HG03175 (cell line): Measurements from ENCODE around the gene EFCAB6.

Experiments used
- ATAC-seq: cut with Tn5 transposase; IDR thresholded peaks from one replicate; pipeline ENCODE4 v1.9.1; 2021; ENCODE audit warnings: mild to moderate bottlenecking, moderate library complexity; ENCODE audit not compliant: unreplicated experiment

The EFCAB6 gene

DNA sequence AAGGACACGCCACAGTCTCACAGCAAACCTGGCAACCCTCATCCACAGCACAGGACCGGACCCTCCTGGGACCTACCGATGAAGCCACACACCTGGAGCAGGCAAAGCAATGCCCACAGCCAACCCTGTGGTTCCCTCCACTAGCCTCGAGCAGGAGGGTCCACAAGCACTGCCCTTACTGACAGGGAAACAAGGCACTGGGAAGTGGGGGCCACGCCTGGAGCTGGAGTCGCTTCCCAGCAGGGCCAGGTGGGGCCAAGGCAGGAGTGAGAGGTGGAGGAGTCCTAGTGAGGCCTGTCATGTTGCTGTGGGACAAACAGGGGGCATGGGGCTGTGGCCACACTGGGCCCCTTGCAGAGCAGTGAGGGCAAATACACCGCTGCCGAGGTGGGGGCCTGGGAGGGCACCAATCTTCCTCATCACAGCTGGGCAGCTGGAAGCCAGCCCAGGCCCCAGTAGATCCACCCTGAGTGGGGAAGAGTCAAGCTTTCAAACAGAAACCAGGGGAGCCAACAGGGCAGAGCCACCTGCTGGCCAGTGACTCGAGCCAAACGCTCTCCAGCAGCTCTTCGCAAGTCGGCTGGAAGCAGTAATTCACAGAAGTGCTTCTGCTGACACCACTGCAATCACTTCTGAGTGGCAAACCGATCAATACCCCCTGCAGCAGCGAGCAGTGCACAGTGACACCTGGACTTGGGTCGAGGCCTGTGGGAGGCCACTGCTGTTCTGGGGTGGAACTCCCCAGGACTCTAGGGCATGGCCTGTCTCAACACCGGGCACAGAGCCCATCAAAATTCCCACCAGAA lies 36.5 kb upstream of the EFCAB6 start:
- ATAC-seq: no peak

DNA sequence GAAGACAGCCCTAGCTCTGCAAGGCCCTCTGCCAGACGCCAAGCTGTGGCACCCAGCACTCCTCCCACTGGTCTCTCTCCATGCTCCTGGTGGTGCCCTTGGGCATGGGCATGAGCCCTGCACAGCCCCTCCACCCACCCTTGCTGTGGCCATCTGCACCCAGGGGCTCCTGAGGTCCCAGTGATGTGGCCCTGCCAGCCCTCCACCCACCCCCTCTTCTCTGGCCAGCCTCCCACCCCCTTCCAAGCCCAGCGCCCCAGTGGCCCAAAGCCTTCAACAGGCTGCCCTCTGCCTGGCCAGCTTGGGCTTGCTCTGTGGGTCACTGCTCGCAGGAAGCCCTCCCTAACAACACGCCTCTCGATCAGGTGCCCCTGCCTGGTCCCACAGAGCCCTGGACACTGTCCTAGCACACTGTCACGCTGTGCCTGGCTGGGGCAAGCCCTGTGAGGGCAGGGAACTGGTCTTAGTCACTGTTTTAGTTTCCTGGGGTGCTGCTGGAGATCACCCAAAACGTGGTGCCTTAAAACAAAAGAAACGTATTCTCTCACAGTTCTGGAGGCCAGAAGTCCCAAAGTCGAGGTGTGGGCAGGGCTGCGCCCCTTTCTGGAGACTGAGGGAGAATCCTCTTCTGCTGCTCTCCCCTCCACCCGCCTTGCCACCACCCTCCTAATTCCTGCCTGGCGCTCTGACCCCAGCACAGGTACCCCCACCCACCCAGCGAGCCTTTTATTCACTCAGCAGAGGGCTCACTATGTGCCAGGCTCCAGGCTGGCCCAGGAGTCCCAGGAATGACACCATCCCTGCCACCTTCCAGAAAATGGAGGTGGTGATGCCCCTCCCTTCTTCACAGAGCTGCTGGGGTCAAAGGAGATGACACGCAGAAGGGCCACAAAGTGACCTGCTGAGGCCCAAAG lies 35.5 kb upstream of the EFCAB6 start:
- no peak for ATAC-seq

DNA sequence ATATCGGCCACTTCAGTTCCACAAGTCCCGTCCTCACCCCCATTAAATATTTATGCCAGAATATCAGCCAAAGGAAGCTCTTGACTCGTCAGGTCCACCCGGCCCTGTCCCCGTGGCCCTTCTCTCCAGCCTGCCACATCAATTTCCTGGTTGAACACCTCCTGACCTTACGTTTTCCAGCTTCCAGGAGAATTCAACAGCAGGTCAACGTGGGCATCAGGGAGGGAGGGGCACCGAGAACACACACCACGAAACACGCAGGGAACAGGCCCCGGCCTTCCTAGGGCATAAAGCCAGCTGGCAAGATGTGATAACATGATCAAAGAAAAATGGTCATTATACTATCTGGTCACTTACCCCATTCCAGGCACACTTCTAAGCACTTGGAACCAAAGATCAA lies 34.9 kb upstream of the EFCAB6 start:
- ATAC-seq: no peak

DNA sequence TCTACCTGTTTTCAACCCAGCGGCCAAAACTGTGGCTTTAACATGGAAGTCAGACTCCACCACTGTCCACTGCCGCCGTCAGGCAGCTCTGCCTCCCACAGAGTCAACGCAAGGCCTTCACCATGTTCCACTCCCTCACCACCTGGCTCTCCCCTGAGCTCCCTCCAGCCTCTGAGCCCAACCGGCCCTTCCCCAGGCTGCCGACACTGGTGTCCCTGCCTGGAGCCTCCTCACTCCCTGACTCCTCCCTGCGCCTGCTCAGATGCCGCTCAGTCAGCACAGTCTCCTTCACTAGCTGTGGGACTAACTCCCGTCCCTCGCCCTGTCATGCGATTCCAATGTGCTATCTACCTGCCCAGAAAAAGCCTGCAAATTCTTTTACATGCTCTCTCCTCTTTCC lies 33.9 kb upstream of the EFCAB6 start:
- ATAC-seq: no peak

DNA sequence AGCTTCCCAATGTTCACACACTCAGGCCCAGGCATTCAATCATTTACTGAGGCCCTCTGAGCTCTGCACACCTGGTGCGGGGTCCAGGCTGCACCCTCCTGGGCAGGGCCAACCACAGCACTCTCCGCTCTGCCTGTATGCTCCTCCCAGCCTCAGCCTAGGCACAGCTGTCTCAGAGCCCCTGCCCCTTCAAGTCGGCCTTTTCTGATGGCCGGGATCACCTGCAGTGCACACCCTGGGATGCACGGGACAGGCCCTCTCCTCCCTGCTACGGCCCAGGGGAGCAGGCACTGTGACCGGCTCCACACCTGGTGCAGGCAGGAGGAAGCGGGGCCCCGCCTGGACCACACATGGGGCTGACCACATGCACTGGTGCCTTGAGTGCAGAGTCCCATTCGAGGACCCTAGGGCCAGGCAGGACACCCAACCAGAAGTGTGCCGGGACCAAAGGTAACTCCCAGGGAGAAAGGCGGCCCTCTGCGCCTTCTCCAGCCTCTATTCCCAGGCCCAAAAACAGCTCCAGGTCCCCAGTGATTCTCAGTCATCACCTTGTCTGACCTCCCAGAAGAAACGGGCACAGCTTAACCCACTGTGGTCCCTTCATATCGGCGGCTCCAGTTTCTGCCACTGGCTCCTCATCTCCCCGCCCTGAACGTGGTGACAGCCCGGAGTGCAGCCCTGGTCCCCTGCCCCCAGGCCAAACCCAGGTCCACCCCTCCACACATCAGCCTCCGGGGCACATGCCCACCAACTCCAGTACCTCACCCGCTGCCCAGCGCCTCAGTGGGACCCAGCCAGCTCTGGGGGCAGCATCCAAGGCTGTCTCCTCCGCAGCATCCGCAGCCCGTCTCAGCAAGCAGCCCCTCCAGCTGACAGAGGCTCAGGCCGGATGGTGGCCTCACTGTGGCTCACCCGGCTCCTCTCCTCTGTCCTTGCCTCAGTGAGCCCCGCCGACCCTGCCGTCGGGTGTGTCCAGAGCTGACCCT lies 32.7 kb upstream of the EFCAB6 start:
- ATAC-seq: no peak

DNA sequence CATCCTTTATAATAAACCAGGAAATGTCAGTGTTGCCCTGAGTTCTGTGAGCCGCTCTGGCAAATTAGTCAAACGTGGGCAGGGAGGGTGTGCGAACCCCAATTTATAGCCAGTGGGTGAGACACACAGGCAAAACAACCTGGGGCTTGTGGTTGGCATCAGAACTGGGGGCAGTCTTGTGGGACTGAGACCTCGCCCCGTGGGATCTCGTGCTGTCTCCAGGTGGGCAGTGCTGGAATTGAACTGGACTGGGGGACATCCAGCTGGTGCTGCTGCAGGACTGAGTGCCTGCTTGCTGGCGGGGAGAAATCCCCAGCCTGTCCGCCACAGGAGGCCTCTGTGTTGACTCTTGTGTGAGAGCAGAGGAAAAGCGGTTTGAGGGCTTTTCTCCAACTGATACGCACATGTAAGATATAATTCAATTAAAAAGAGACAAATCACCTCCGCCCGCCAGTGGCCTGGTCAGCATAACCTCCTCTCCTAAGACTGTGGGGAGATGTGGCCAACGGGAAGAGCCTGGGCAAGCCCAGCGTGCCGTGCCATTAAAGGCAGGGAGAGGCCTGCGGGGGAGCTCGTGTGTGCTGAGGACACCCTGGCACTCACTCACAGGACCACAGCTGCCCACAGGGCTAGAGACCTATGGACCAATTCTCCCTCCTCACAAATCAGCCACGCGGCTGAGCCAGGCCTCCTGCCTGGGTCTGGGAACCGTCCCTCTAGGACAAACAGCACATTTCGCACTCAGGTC lies 31.9 kb upstream of the EFCAB6 start:
- ATAC-seq: no peak

DNA sequence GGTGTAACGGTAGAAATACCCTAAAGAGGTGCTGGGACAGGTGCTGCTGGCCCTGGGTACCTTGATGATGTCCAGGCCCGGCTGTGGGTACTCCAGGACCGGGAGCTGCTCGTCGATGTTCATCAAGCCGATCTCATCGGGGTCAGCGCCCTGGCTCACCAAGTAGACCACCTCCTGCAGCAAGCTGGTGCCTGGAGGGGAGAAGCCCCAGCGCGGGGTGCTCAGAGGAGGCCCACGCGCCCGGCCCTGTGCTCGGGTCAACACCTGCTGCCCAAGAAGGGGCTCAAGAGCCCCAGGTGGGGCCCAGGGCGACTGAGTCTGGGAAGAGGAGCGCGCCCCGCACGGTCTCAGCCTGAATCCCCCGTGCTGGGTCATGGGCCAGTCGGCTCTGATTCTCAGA lies 29.6 kb upstream of the EFCAB6 start:
- no peak for ATAC-seq

DNA sequence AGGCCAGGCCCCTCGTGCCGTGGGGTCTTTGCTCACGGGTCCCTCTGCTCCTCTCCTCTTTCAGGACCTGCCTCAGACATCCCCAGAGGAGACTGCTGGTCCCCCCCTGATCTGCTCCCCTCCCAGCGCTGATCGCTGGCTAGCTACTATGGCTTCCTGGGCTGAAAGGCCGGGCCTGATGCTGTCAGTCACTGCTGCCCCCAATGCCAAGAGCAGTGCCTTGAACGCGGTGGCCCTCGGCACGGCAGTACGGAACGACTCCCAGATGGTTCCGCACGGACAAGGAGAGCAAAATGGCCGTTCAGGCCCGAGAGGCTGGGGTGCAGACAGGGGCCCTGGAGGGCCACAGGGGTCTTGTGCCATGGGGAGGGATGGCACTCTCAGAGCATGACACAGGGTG lies 28.7 kb upstream of the EFCAB6 start:
- no peak for ATAC-seq

DNA sequence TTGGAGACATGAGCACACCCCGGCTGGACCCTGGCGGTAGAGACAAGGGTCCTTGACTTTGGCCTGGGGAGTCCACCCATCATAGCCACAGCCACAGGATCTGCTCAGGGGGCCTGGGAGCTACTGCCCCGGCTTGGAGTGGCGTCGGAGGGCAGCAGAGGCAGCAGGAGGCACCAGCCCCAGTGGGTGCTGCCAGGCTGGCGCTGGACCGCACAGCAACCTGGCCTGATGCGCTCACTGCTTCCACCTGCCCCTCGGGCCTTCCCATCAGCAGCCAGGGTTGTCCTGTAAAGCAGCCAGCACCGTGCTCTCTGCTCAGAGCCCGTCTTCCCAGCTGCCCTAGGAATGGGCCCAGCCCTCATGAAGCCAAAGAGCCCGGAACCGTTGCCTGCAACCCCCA lies 28.3 kb upstream of the EFCAB6 start:
- no peak for ATAC-seq

DNA sequence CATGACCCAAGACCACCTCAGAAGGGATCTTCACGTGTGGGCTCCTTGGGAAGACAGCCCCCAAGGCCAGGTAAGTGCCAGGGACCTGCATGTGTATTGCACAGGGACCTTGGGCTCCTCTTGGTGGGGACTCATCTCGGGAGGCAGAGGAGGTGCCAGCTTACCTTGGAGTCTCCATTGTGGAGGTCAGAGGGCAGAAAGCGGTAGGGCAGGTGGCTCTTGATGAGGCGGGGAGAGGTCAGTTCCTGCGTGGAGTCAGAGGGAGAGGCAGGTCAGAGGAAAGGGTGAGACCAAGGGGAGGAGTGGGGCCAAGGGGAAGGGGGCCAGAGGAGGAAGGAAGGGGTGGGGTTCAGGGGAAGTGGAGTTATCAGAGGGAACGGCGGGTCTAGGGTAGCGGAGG lies 27.7 kb upstream of the EFCAB6 start:
- no peak for ATAC-seq

DNA sequence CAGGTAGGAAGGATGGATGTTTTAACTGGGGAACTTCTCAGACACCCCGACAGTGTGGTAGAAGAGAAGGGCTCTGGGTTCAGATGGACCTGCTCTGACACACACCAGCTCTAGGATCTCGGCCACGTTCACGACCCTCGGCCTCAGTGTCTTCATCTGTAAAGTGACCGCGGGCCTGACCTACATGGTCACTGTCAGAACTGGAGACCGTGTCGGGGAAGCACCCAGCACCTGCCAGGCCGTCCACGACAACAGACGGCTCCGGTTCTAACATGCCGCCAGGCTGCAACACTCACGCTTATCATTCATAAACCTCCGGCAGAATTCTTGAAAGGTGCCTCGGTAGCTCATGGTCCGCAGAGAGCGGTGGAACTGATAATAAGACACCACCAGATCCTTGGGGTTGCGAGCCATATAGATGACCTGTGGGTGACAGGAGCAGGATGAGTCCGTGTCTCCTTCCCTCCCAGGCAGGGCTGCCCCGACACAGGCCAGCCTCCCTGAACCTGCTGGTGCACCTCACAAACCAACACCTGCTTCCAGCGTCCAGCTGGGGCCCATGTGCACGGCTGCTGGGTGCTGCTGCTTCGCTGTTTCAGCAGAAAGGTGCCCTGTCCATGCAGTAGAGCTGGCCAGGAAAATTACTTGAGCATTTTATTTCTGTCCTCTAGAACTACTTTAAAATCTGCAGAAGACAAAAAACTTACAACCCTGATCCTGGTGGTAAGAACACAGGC lies 26.6 kb upstream of the EFCAB6 start:
- ATAC-seq: no peak

DNA sequence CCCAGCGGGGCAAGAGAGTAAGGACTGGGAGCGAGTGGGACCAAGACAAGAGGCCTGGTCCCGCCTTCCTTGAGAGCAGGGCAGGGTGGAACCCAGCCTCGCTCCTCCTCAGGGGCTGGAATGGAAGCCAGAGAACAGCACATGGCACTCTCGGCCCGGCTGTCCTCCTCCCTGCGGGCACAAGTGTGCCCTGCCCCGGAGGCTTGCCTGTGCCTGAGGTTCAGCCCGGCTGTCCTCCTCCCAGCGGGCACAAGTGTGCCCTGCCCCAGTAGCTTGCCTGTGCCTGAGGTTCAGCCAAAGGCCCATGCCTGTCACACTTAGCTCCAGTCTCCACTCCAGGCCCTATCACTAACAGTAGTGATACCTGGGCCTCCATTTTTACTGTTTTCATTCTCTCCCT lies 26.1 kb upstream of the EFCAB6 start:
- no peak for ATAC-seq

DNA sequence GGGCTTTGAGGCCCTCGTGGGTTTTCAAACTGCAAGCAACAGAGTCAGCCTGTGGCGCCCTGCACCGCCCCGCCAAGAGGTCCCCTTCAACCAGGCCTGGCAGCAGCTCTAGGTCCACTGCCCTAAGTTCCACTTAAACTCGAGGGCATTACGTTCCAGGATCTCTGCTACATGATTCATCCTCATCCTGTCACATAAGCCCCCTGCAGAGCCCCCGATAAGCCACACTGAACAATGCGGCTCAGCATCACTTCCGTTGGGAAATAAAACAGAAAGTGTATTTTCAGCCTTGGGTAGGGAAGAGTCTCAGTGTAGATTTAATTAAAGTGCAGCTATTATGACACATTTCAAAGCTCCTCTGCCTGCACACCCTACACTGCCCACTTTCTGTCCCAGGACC lies 25.6 kb upstream of the EFCAB6 start:
- ATAC-seq: no peak

DNA sequence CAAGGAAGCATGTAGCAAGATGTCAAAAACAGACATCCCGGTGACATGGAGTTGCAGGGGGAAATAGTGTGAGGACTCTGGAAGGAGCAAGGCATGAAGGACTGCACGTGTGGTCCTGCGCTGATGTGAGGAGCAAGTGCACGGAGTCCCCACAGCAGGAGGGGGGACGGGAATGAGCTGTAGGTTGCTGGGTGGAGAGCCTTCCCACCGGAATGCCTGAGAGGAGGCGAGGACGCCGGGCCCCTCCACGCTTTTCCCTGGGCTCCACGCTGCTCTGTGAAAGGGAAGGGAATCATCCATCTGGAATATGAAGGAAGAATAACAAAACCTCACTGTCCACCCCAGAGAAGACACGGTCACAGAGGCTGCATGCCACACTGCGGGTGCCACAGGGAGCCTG lies 23.6 kb upstream of the EFCAB6 start:
- no peak for ATAC-seq

DNA sequence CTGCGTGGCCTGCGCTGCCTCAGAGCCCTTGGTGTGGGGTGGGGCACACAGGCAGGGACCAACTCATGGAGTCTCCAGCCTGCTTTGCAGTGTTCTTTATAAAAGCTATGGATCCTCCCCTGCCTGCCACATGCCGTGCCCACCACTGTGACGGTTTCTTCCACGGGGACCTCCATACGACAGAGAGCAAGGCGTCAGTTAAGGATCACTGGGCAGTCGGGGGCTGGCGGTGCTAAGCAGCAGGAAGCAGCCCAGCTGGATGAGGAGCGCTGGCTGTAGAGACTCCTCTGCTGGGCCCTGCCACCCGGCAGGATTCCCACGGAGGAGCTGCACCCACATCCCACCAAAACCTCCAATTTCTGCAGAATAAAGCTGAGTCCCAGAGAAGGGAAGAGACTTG lies 23.1 kb upstream of the EFCAB6 start:
- ATAC-seq: no peak

DNA sequence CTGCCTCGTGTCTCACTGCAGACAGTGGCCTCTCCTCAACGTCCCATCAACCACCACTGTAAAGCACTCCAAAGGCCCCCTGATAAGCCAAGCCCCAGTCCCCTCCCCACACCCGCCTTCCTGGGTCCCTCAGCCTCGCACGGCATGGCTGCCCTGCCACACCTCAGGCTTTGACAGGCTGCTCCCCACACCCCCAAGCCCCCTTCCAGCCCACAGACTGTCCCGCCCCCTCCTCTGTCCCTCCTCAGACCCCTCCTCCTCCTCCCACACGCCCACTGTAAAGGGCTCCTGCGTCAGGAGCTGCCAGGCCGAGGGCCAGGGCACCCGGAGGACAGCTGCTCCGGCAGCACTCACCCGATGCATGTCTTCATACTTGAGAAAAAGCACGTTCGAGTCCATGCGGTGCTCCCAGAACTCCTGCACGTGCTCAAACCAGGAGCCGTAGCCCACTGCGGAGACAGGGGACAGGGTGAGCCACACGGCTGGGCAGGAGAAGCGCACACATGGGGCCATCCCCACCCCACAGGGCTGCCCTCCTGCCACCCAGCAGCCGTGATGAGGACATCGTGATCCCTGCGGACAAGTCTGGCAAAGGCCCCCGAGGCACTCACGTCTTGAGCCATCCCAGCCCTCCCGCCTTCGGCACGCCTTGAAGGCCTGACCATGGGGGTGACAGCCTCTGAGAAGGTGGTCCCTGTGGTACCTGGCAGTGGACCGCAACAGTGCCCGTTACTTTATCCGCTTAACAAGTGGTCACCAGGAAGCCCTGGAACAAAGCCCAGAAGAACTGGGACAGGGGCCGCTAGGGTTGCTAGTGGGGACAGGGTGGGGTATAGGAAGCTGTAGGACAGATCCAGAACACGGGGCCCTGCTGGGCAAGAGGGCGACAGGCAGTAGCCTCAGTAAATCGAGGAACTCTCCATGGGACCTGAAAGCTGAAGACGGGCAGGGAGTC lies 21.5 kb upstream of the EFCAB6 start:
- ATAC-seq: no peak

DNA sequence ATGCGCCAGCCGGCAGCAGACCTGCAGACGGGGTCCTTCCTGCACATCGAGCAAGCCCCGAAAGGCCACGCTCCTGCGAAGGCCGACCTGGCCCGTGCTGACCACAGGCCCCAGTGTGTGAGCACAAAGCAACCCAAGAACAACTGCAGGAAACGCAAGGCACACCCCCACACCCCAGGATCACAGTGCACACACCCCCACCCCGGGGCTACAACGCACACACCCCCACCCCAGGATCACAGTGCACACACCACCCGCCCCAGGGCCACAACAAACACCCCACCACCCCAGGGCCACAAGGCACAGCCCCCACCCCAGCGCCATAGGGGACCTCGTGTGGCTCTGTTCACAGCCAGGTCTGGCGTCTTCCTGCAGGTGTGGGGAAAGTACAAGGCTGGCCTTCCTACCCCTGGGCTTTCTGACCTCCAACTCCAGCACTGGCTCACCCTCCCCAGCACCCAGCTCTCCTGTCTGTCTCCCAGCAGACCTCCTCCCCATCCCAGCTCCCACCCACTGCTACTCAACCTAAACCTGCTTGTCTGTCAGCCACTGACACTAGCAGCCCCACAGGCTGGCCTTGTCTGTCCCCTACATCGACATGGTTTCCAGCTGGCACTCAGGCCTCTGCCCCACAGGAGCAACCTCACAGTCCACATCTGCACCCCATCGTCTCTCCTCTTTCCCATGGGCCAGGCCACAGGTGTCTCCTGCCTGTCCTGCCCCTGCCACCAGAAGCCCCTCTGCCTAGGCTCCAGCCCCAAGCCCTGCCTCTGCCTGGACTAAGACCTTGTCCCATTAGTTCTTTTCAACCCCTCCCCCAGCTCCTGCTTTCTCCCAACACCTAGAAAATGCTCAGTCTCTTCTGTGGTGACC lies 20.5 kb upstream of the EFCAB6 start:
- no peak for ATAC-seq
